ENCODE results near the gene CD36.
A peak's percentile ranks its signal among the peaks of the same experiment; 100 is the strongest.

Gene CD36

GRCh38 chr7:80656029-80656428, 17.6 kb downstream of the CD36 start:
- Histone ChIP-seq H2AFZ (ENCODE audit: low read depth, low read length) (no peak overlapping the region), H3K36me3 (replicated peaks; ENCODE audit: low read depth, low read length) (no peaks in the 10 kb centered on the region), H4K20me1 (ENCODE audit: insufficient read depth, low read length) (no peaks in the 10 kb centered on the region), H3K27me3 (ENCODE audit: low read depth, low read length) (no peaks in the 10 kb centered on the region), H3K9me3 (ENCODE audit: insufficient read depth, low read length) (no peaks in the 10 kb centered on the region), H3K27ac (ENCODE audit: low read length) (no peak overlapping the region), H3K9ac (ENCODE audit: low read length) (no peak overlapping the region), H3K79me2 (ENCODE audit: low read length) (no peaks in the 10 kb centered on the region), H3K4me1 (ENCODE audit: low read length) (peaks cover 11% of the 10 kb centered on the region), H3K4me2 (ENCODE audit: low read length) (no peak overlapping the region), H3K4me3 (ENCODE audit: low read length) (no peak overlapping the region)
- TF ChIP-seq CTCF (IDR thresholded peaks at IDR 0.05; ENCODE audit: low read depth, low read length) = no peak
- TF ChIP-seq EZH2phosphoT487 (IDR thresholded peaks at IDR 0.05; ENCODE audit: low read depth) = no peak

GRCh38 chr7:80659120-80660055, 20.9 kb downstream of the CD36 start:
- Histone ChIP-seq H3K4me3 (ENCODE audit: low read length) (no peak overlapping the region), H3K4me2 (ENCODE audit: low read length) (no peak overlapping the region), H4K20me1 (ENCODE audit: insufficient read depth, low read length) (no peaks in the 10 kb centered on the region), H3K36me3 (replicated peaks; ENCODE audit: low read depth, low read length) (no peaks in the 10 kb centered on the region), H3K9me3 (ENCODE audit: insufficient read depth, low read length) (no peaks in the 10 kb centered on the region), H3K79me2 (ENCODE audit: low read length) (no peaks in the 10 kb centered on the region), H3K27ac (ENCODE audit: low read length) (no peak overlapping the region), H3K27me3 (ENCODE audit: low read depth, low read length) (no peaks in the 10 kb centered on the region), H3K4me1 (ENCODE audit: low read length) (peaks cover 11% of the 10 kb centered on the region), H3K9ac (ENCODE audit: low read length) (no peak overlapping the region), H2AFZ (ENCODE audit: low read depth, low read length) (no peak overlapping the region)
- TF ChIP-seq CTCF (IDR thresholded peaks at IDR 0.05; ENCODE audit: low read depth, low read length) = peak; percentile 86
- no peak for TF ChIP-seq EZH2phosphoT487 (IDR thresholded peaks at IDR 0.05; ENCODE audit: low read depth)

DNA sequence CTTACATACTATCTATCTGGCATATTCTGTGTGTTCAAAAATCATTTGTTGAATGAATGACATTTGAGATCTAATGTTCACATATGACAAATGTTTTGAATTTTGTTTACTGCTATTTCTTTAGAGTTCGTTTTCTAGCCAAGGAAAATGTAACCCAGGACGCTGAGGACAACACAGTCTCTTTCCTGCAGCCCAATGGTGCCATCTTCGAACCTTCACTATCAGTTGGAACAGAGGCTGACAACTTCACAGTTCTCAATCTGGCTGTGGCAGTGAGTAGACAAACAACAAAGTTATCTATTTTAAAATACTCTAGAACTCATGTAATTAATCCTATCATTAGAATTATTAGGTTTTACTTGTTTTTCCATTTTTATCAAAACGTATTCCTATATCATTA, 22.5 kb downstream of the CD36 start:
- Histone ChIP-seq H3K9ac (ENCODE audit: low read length) (no peak overlapping the region), H3K4me1 (ENCODE audit: low read length) (peaks cover 24% of the 10 kb centered on the region), H3K79me2 (ENCODE audit: low read length) (no peaks in the 10 kb centered on the region), H2AFZ (ENCODE audit: low read depth, low read length) (no peak overlapping the region), H3K9me3 (ENCODE audit: insufficient read depth, low read length) (no peaks in the 10 kb centered on the region), H3K36me3 (replicated peaks; ENCODE audit: low read depth, low read length) (no peaks in the 10 kb centered on the region), H3K4me3 (ENCODE audit: low read length) (no peak overlapping the region), H4K20me1 (ENCODE audit: insufficient read depth, low read length) (no peaks in the 10 kb centered on the region), H3K27me3 (ENCODE audit: low read depth, low read length) (no peaks in the 10 kb centered on the region), H3K4me2 (ENCODE audit: low read length) (no peak overlapping the region), H3K27ac (ENCODE audit: low read length) (no peak overlapping the region)
- TF ChIP-seq CTCF (IDR thresholded peaks at IDR 0.05; ENCODE audit: low read depth, low read length) = no peak
- TF ChIP-seq EZH2phosphoT487 (IDR thresholded peaks at IDR 0.05; ENCODE audit: low read depth) = no peak

GRCh38 chr7:80661729-80662128, 23.3 kb downstream of the CD36 start:
- TF ChIP-seq EZH2phosphoT487 (IDR thresholded peaks at IDR 0.05; ENCODE audit: low read depth) (no peak), CTCF (IDR thresholded peaks at IDR 0.05; ENCODE audit: low read depth, low read length) (peak; percentile 51)
- Histone ChIP-seq H3K4me3 (ENCODE audit: low read length) (no peak overlapping the region), H3K9ac (ENCODE audit: low read length) (no peak overlapping the region), H3K79me2 (ENCODE audit: low read length) (no peaks in the 10 kb centered on the region), H3K4me2 (ENCODE audit: low read length) (no peak overlapping the region), H3K36me3 (replicated peaks; ENCODE audit: low read depth, low read length) (no peaks in the 10 kb centered on the region), H3K4me1 (ENCODE audit: low read length) (peaks cover 26% of the 10 kb centered on the region), H4K20me1 (ENCODE audit: insufficient read depth, low read length) (no peaks in the 10 kb centered on the region), H3K9me3 (ENCODE audit: insufficient read depth, low read length) (no peaks in the 10 kb centered on the region), H2AFZ (ENCODE audit: low read depth, low read length) (no peak overlapping the region), H3K27me3 (ENCODE audit: low read depth, low read length) (no peaks in the 10 kb centered on the region), H3K27ac (ENCODE audit: low read length) (no peak overlapping the region)
